Lung (tissue), 12 donors: Measurements from ENCODE around the gene MED29. TPM values are rescaled to one million over a fixed set of nuclear protein-coding genes. Genes with fewer than 3 reads are reported as not detected.

Source experiments
- ATAC-seq: fragments of 200-7000 bp; cut with Tn5 transposase; one replicate; pipeline ENCODE4 v1.9.1; 2020; ENCODE audit warnings: moderate number of reproducible peaks; ENCODE audit not compliant: insufficient read depth, low FRiP score
- DNase-seq, 3 donors: peaks; one replicate each; pipeline ENCODE4 v3.0.0-alpha.2; 2013 to 2017
- H3K27ac ChIP-seq, 2 donors: one replicate each; pipeline ENCODE4 v1.5.1; 2013; ENCODE audit warnings: mild to moderate bottlenecking in 2 of 2, moderate library complexity in 2 of 2, control low read depth in 1 of 2, inconsistent platforms in 1 of 2, low read depth in 1 of 2, low read length in 1 of 2
- H3K27me3 ChIP-seq, 3 donors: one replicate each; pipeline ENCODE4 v1.5.1; 2013; ENCODE audit warnings: low read length in 2 of 3; ENCODE audit not compliant: control insufficient read depth in 3 of 3, insufficient read depth in 3 of 3
- H3K36me3 ChIP-seq, 4 donors: one replicate each; pipeline ENCODE4 v1.5.1; 2013; ENCODE audit warnings: low read length in 4 of 4, mild to moderate bottlenecking in 1 of 4, moderate library complexity in 1 of 4; ENCODE audit not compliant: control insufficient read depth in 4 of 4, insufficient read depth in 4 of 4
- H3K4me1 ChIP-seq, 5 donors: one replicate each; pipeline ENCODE4 v1.5.1; 2013; ENCODE audit warnings: low read length in 5 of 5, mild to moderate bottlenecking in 2 of 5, moderate library complexity in 1 of 5; ENCODE audit not compliant: control insufficient read depth in 5 of 5, insufficient read depth in 5 of 5
- H3K4me3 ChIP-seq: one replicate; pipeline ENCODE4 v1.5.1; 2013; ENCODE audit warnings: mild to moderate bottlenecking, control low read depth, moderate library complexity
- H3K9ac ChIP-seq, 2 donors: one replicate each; pipeline ENCODE4 v1.5.1; 2013; ENCODE audit warnings: low read length in 2 of 2, control low read depth in 1 of 2; ENCODE audit not compliant: insufficient read depth in 1 of 2
- H3K9me3 ChIP-seq, 4 donors: one replicate each; pipeline ENCODE4 v1.5.1; 2013; ENCODE audit warnings: low read length in 3 of 4, mild to moderate bottlenecking in 1 of 4, moderate library complexity in 1 of 4; ENCODE audit not compliant: control insufficient read depth in 4 of 4, insufficient read depth in 3 of 4
- CTCF ChIP-seq: IDR thresholded peaks from 2 replicates; pipeline ENCODE4 v1.5.1; 2012; ENCODE audit warnings: mild to moderate bottlenecking; ENCODE audit errors: control extremely low read depth, extremely low read depth
- WGBS, 2 donors: extraction: QIAGEN DNeasy Blood & Tissue Kit; methylation state at CpG; one replicate each; pipeline ENCODE4 v1.1.7; 2013; 5-methylcytosine and 5-hydroxymethylcytosine counted together
- polyA plus RNA-seq, 2 donors: library from polyadenylated mRNA; stranded (reverse); fragments of 200-250 nt; gene quantifications; one replicate each; pipeline ENCODE4 v1.2.1, GENCODE V29; 2013
- total RNA-seq, 2 donors: library from RNA; depleted of rRNA in 1 of 2; stranded (reverse); fragments of >200 nt in 1 of 2; gene quantifications; one replicate each; pipeline ENCODE4 v1.2.1, GENCODE V29; 2014 to 2021
- donor health status: control.
- donor health status: control.
- donor health status: Bipolar disorder and iron deficiency.
- donor health status: healthy.
- donor health status: DM: yes; HTN: yes; CAD: no.

MED29 gene
- total and polyA plus RNA-seq, 4 donors = 16.5 to 36.8 (median 32.8) TPM

DNA sequence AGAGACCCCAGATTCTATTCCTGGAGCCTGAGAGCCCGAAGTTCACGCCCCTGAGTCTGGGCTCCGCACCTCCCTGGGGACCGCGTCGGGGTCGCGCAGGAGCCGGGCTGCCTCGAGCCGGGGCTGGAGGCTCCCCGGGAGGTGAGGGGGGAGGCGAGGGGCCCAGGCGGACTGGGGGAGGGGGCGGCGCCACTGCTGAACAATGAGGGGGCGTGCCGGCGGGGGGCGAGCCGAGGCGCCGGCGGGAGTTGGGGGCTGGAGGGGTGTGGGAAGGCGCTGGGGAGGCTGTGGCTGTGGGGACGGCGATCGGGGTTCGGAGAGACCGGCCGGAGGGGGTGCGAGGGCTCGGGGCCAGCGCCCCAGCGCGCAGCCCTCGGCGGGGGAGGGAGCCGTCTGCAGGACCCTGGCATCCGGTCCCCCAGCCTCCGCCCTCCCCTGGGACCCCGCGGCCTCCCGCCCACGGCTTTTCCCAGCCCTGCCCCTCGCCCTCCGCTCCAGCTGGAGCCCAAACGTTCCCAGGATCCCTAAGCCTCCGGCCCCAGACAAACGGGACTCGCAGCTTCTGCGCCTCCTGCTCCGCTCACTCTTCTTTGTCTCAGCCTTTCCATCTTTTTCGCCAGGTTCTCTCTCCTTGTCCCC, 22.2 kb downstream of the MED29 start:
- peak; percentile 89 to 91 (median 90) for DNase-seq
- Histone ChIP-seq H3K27me3 (no peaks in the 10 kb centered on the region), H3K9ac (peak overlapping the region; percentile 73 to 88), H3K4me3 (peak overlapping the region; percentile 56), H3K4me1 (peaks cover 0 to 52% (median 14%) of the 10 kb centered on the region in 5 donors), H3K9me3 (no peaks in the 10 kb centered on the region), H3K36me3 (peaks cover 0 to 20% (median 12%) of the 10 kb centered on the region in 4 donors), H3K27ac (peak overlapping the region; percentile 93 to 94)
- WGBS, 2 donors = 2 to 3% methylated on average over 26 to 54 of the region's 54 CpGs
- ATAC-seq = no peak
- TF ChIP-seq CTCF = no peak

GRCh38 chr19:39413911-39414608, 22.9 kb downstream of the MED29 start:
- no peak for TF ChIP-seq CTCF
- Histone ChIP-seq H3K27ac (peak overlapping the region; percentile 48 to 94), H3K9ac (peak overlapping the region; percentile 66 to 88), H3K4me3 (peak overlapping the region; percentile 56), H3K9me3 (no peaks in the 10 kb centered on the region), H3K36me3 (peaks cover 4 to 25% (median 16%) of the 10 kb centered on the region in 4 donors), H3K4me1 (peaks cover 0 to 46% (median 14%) of the 10 kb centered on the region in 5 donors), H3K27me3 (no peaks in the 10 kb centered on the region)
- WGBS, 2 donors = 47 to 63% methylated on average over 18 of the region's 18 CpGs
- DNase-seq (no peak), ATAC-seq (no peak)

DNA sequence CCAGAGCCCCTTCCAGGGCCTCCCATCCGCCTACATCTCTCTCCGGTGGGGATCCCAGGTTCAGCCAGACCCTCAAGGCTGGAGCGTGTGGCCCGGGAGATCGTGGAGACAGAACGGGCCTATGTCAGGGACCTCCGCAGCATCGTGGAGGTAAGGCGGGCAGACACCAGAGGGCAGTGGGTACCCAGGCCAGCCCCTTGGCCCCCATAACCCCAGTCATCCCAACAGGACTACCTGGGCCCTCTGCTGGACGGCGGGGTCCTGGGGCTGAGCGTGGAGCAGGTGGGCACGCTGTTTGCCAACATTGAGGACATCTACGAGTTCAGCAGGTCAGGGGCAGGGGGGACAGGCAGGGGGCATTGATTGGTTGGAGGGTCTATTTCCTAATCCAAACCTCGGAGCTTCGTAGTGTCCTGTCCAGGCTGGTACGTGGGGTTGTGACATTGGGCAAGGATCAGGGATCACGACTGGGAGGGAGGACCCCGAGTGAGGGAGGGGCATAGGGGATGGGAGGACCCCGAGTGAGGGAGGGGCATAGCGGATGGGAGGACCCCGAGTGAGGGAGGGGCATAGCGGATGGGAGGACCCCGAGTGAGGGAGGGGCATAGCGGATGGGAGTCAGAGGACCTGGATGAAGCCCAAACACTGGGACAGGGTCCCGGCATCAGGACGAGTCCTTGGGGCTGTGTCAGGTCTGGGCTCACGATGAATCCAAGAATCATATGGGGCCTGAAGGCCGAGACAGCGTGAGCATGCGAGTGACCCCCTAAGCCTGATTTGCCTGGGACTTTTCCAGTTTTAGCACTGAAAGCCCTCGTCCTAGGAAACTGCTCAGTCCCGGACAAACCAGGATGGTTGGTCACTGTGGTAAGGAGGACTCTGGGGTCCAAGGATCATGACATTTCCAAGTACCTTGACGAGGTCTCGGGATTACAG, 24.2 kb downstream of the MED29 start:
- peaks cover 4 to 26% (median 19%) of the 10 kb centered on the region in 4 donors for H3K36me3 ChIP-seq
- ATAC-seq (no peak), DNase-seq (no peak)
- peak overlapping the region; percentile 6 for H3K4me3 ChIP-seq
- no peaks in the 10 kb centered on the region for H3K9me3 ChIP-seq
- peaks cover 0 to 41% (median 13%) of the 10 kb centered on the region in 5 donors for H3K4me1 ChIP-seq
- peak overlapping the region in 1 of 2 donors; percentile 2 for H3K27ac ChIP-seq
- H3K27me3 ChIP-seq = no peaks in the 10 kb centered on the region
- H3K9ac ChIP-seq = peak overlapping the region in 1 of 2 donors; percentile 3
- WGBS, 2 donors = 69 to 83% methylated on average over 35 of the region's 35 CpGs
- no peak for TF ChIP-seq CTCF
